GM18502 (cell line): ENCODE data around the gene IL23R.

Experiments used
- ATAC-seq: cut with Tn5 transposase; IDR thresholded peaks from one replicate; pipeline ENCODE4 v1.9.1; 2021; ENCODE audit warnings: mild to moderate bottlenecking; ENCODE audit not compliant: unreplicated experiment, poor library complexity

The IL23R gene

GRCh38 chr1:67148516-67149178 lies 17.6 kb upstream of the IL23R start:
- peak; percentile 26 for ATAC-seq

DNA sequence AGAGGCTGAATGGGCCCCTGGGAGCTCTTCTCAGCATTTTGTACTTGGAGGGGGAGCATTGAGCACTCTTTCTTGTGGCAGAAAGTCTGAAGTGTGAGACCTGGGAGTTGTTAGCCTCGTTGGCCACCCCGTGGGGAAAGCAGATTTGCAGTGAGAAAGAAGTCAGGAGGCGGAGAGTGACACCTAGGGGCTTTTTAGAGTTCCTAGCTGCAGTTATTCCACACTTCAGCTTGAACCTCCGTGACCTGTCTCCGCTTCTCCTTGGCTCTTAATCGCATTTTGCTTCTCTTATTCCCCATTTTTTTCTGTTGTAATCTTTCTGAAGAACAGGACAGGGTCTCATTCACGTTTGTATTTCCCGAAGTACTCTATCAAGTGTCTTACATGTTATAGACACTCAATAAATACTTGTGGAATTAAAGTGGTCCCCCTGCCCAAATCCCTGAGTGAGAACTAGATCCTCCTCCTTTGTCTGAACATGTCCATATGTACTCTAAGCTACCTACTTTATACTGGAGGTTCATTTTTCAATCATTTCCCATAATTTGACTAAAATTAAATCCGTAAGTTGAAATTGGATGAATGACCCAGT lies 17.0 kb upstream of the IL23R start:
- ATAC-seq, result peak; percentile 97

- no peak for ATAC-seq
Observed at GRCh38 chr1:67150931-67151330, 15.3 kb upstream of the IL23R start.

GRCh38 chr1:67158401-67158800 lies 7.9 kb upstream of the IL23R start:
- ATAC-seq, result no peak

GRCh38 chr1:67159233-67159632 lies 7.0 kb upstream of the IL23R start:
- ATAC-seq, result no peak

GRCh38 chr1:67162954-67163353 lies 3.3 kb upstream of the IL23R start:
- peak; percentile 68 for ATAC-seq

- no peak for ATAC-seq
Observed at GRCh38 chr1:67165468-67166041, 699 bp upstream of the IL23R start.

DNA sequence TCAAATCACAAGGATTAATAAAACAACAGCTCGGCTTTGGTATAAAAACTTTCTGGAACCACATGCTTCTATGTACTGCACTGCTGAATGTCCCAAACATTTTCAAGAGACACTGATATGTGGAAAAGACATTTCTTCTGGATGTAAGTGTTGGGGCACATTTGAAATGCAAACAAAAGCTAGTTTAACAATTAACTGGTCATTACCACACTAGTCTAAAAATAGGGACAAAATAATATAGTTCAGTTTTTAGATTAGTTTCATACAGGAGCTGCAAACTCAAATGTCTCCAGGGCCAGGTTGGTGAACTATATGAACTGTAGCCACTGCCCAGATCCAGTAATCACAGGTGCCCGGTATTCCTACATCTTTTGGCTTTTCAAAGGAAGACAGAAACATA lies 3.2 kb downstream of the IL23R start:
- no peak for ATAC-seq

DNA sequence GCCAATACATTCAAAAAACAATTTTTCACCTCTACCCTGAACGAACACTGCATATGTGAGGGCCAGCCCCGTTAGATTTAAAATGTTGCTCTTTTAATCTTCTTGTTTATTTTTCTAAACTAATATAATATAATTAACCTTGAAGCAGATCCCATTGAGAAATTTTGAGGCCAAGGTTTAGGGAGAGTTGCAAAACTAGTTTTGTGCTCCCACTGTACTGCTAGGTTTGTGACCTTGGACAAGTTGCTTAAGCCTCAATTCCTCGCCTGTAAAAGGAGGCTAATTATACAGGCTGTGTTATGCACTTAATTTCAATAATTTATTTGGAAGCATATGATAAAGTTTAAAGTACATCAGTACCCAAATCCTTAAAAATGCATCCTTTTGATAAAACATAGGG lies 3.7 kb downstream of the IL23R start:
- no peak for ATAC-seq

DNA sequence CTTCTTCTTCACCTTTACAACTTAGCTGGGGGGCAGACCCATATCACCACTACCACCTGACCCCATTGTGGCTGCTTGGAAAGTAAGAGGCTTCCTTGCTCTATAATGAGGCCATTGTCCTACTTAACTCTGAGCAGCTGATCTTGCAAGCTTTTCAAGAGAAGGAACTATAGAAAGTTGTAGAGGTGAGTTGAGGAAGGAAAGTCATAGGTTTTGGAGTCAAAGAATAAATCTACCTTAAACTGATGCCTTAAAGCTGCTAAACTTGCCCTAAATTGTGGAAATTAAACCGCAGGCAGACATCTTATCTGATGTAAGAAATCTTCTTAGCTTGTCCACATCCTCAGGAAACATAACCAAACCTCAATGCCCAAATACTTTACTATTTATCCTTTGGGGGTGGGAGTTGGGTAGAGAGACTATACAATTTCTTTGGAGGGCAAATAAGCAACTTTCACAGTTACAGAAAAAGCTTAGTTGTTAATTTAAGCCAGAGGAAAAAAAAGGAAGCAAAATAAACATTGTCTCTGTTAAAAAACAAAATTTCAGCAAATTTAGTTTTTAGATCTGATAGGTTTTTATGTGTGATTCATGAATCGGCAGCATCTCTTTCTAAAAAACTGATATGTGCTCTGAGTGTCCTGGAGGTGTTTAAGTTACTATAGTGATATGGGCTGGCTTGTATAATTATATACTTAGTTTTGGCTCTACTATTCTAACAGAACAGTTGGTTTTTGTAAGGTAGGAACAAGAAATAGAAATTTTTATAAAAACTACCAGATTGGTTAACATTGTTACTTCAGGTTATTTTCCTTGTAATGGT lies 4.7 kb downstream of the IL23R start:
- no peak for ATAC-seq

DNA sequence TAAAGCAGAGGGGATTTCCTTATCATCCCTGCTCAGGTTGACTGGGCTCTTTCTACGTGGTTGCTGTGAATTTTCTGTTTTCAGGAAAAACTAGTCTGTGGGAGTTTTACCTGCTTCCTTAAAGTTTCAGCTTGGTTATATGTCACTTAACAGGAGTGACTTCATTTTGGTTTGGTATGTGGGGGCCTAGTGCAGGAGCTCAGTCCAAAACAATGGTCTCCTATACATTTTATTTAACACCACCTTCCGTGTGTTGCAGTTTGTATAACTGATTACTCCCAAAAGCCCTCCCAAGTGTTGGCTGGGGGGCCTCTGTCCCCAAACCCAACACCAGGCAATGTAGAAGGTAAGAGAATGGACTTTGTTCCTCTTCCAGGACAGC lies 5.3 kb downstream of the IL23R start:
- peak; percentile 14 for ATAC-seq

GRCh38 chr1:67171978-67172377 lies 5.7 kb downstream of the IL23R start:
- peak; percentile 33 for ATAC-seq

- ATAC-seq, result no peak
Observed at GRCh38 chr1:67173988-67174387, 7.7 kb downstream of the IL23R start.

- peak; percentile 74 for ATAC-seq
Observed at GRCh38 chr1:67174716-67175284, 8.5 kb downstream of the IL23R start.

DNA sequence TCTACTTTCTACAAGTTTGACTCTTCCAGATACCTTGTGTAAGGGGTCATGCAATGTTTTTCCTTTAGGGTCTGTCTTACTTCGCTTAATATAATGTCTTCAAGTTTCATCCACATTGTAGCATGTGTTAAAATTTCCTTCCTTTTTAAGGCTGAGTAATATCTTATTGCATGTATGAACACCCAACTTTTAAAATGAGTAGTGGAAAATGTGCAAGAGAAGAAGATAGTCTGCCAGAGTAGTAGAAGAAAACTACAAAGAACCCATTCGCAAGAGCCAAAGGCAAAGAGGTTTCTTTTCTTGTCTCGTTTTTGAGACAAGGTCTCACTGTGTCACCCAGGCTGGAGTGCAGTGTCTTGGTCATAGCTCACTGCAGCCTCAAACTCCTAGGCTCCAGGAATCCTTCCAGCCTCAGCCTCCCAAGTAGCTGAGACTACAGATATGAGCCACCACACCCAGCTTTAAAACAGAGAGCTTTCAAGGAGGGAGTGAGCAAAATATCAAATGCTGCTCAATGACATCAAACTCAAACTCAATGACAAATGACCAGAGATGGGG lies 9.4 kb downstream of the IL23R start:
- ATAC-seq, result no peak

DNA sequence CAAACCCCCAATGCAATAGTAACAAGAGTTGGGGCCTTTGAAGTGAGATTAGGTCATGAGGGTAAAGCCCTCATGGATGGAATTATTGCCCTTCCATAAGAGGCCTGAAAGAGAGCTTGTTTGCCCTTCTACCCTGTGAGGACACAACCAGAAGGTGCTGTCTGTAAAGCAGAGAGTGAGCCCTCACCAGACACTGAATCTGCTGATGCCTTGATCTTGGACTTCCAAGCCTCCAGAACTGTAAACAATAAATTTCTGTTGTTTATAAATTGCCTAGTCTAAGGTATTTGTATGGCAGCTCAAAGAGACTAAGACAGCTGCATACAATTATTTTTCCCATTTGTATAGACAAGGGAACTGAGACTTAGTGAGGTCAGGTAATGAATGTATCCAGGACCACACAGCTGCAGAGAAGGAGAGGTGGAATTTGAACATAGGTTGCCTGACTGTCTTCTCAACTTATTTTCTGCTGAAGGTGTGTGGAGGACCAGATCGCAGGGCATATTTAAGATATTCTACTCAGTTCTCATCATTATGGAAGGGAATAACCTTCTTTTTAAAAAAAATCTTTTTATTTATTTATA lies 18.7 kb downstream of the IL23R start:
- no peak for ATAC-seq

DNA sequence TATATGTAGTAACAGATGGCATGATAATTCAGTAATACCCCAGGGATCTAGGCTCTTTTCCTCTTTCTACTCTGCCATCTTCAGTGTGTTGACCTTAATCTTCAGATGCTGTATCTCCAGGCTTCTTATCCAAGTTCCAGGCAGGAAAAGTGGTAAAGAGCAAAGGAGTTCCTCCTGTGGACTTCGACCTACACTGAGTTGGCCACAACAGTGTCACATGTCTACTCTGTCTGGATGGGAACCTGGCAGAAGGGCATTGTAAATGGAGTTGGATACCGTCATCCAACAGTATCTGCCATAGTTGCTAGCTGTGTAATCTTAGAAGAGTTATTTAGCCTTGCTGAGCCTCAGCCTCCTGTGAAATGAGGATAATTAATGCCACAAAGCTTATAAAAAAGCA lies 21.9 kb downstream of the IL23R start:
- no peak for ATAC-seq

DNA sequence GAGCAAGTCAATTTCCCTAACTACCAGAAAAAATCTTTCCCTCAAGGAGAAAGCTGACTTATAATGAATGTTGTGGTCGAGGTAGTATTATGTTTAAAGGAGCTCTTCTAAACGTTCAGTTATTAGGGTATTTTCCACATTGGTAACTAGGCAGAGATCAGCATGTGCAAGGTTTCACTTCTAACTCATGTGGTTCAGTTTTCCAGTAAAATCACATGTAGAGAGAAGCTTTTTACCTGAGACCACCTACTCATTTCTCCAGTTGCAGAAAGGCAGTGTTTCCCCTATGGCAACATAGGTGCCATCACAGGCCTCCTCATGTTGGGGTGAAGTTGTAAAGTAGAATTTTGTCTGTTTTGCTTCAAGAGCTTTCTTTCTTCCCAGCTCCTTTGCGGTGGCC lies 23.7 kb downstream of the IL23R start:
- peak; percentile 46 for ATAC-seq

GRCh38 chr1:67190410-67190809 lies 24.2 kb downstream of the IL23R start:
- no peak for ATAC-seq

DNA sequence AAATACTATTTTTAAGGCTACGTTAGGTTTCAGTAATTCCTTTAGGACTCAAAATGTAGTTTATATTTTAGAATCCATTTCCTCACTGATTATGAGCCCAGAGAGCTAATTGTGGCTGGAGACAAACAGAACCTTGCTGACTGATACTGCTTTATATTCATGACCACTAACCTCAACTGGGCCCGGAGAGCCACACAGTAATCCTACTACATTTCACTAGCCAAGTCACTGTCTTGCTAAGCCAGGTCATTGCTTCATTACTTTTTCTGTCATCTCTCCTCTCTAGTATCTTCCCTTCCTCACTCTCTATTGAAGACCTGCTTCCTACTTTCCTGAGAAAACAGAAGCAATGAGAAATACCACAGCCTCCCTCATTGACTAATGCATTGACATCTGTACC lies 24.7 kb downstream of the IL23R start:
- no peak for ATAC-seq
